NCI-H524 treated with DMSO at 0.1 percent for 48 hours (cell line): ENCODE measurements around the gene RNF207.

Source experiments
- DNase-seq: peaks from one replicate; lab custom pipeline; 2025; lab: John Stamatoyannopoulos, UW

RNF207 gene

GRCh38 chr1:6249739-6250689, 44.1 kb downstream of the RNF207 start:
- no peak for DNase-seq

- no peak for DNase-seq
These were observed 45.3 kb downstream of the RNF207 start for GRCh38 chr1:6251233-6251632.

GRCh38 chr1:6251681-6252373, 45.9 kb downstream of the RNF207 start:
- no peak for DNase-seq

- no peak for DNase-seq
These were observed 46.4 kb downstream of the RNF207 start for GRCh38 chr1:6252374-6252710.

GRCh38 chr1:6253380-6253779, 47.5 kb downstream of the RNF207 start:
- DNase-seq, result no peak

GRCh38 chr1:6254691-6255090, 48.8 kb downstream of the RNF207 start:
- DNase-seq, result no peak

GRCh38 chr1:6256645-6257044, 50.7 kb downstream of the RNF207 start:
- no peak for DNase-seq

GRCh38 chr1:6257541-6258069, 51.7 kb downstream of the RNF207 start:
- no peak for DNase-seq

- no peak for DNase-seq
These were observed 52.8 kb downstream of the RNF207 start for GRCh38 chr1:6258675-6259074.

GRCh38 chr1:6259491-6260362, 53.8 kb downstream of the RNF207 start:
- DNase-seq, result no peak

GRCh38 chr1:6260433-6260934, 54.6 kb downstream of the RNF207 start:
- DNase-seq, result no peak

- DNase-seq, result no peak
These were observed 55.2 kb downstream of the RNF207 start, which contains the start of gene GPR153 for GRCh38 chr1:6260961-6261614. TSS of gene GPR153 (minus strand) at chr1:6261098. CDS start at chr1:6254905, 6,193 bp downstream.

- DNase-seq, result no peak
These were observed 55.7 kb downstream of the RNF207 start for GRCh38 chr1:6261615-6261995.

GRCh38 chr1:6262555-6263420, 56.9 kb downstream of the RNF207 start:
- DNase-seq, result no peak

- DNase-seq, result no peak
These were observed 57.8 kb downstream of the RNF207 start for GRCh38 chr1:6263716-6264115.

GRCh38 chr1:6265151-6265550, 59.2 kb downstream of the RNF207 start:
- no peak for DNase-seq

- no peak for DNase-seq
These were observed 60.7 kb downstream of the RNF207 start for GRCh38 chr1:6266641-6267040.

- no peak for DNase-seq
These were observed 61.9 kb downstream of the RNF207 start for GRCh38 chr1:6267686-6268322.

- DNase-seq, result no peak
These were observed 62.5 kb downstream of the RNF207 start for GRCh38 chr1:6268415-6268814.

- no peak for DNase-seq
These were observed 63.4 kb downstream of the RNF207 start for GRCh38 chr1:6269296-6269695.
